H1 (cell line): ENCODE measurements around the gene OR2B2. TPM values are rescaled to one million over a fixed set of nuclear protein-coding genes. Genes with fewer than 3 reads are reported as not detected.

Experiments
- CTCF ChIA-PET: fragments of 300-600 bp; sonication (Branson Sonifier 250); formaldehyde crosslinking; loops from one replicate; lab custom pipeline; 2021; ENCODE audit not compliant: partially characterized antibody; lab: Charles Lee
- POLR2A ChIA-PET: fragments of 300-600 bp; sonication (Branson Sonifier 250); formaldehyde crosslinking; loops from one replicate; lab custom pipeline; 2021; ENCODE audit warnings: inconsistent platforms; ENCODE audit not compliant: partially characterized antibody; lab: Charles Lee
- DNase-seq, 2 experiments: peaks; one replicate each; pipeline versions ENCODE4 v3.0.0 to v3.0.0-alpha.2; 2010 to 2022; ENCODE audit warnings: low spot score in 2 of 2, low read depth in 1 of 2, mixed read lengths in 1 of 2
- FAIRE-seq: peaks from 2 replicates; lab custom pipeline; 2011; peaks lifted over from hg19 to GRCh38; lab: Jason Lieb, UNC
- H2AFZ ChIP-seq: 2 replicates; pipeline ENCODE4 v1.8.1; 2012; ENCODE audit warnings: low read length, inconsistent platforms
- H2AK5ac ChIP-seq: 2 replicates; pipeline ENCODE4 v1.6.1; 2013; ENCODE audit warnings: low read depth, low read length
- H2BK120ac ChIP-seq: replicated peaks from 2 replicates; pipeline ENCODE3; 2013; ENCODE audit warnings: low read depth, low read length, inconsistent platforms
- H2BK12ac ChIP-seq: 2 replicates; pipeline ENCODE4 v1.6.1; 2013; ENCODE audit warnings: low read depth, low read length
- H2BK15ac ChIP-seq: 2 replicates; pipeline ENCODE4 v1.6.1; 2013; ENCODE audit warnings: low read length
- H2BK20ac ChIP-seq: 2 replicates; pipeline ENCODE4 v1.6.1; 2013; ENCODE audit warnings: low read length
- H2BK5ac ChIP-seq: 2 replicates; pipeline ENCODE4 v1.6.1; 2013; ENCODE audit warnings: low read depth, low read length
- H3K14ac ChIP-seq: 2 replicates; pipeline ENCODE4 v1.6.1; 2013; ENCODE audit warnings: inconsistent platforms; ENCODE audit not compliant: insufficient read length
- H3K18ac ChIP-seq: 2 replicates; pipeline ENCODE4 v1.6.1; 2013; ENCODE audit warnings: low read length; ENCODE audit errors: extremely low read depth
- H3K23ac ChIP-seq: 2 replicates; pipeline ENCODE4 v1.6.1; 2013; ENCODE audit warnings: inconsistent platforms; ENCODE audit not compliant: insufficient read length
- H3K23me2 ChIP-seq: 2 replicates; pipeline ENCODE4 v1.6.1; 2013; ENCODE audit warnings: low read depth, low read length
- H3K27ac ChIP-seq: 2 replicates; pipeline ENCODE4 v1.6.1; 2011; ENCODE audit warnings: low read depth, low read length, inconsistent platforms
- H3K27me3 ChIP-seq, 4 experiments: replicated peaks in 1 of 4; 1 replicate in 1 of 4; 2 replicates in 3 of 4; pipeline versions ENCODE4 v1.6.1 to v1.8.1; 2011 to 2013; ENCODE audit warnings: low read length in 3 of 4, mild to moderate bottlenecking in 3 of 4, inconsistent platforms in 2 of 4, mixed read lengths in 2 of 4, moderate library complexity in 1 of 4; ENCODE audit not compliant: control insufficient read depth in 3 of 4, insufficient read depth in 3 of 4; ENCODE audit errors: extremely low read depth in 1 of 4
- H3K36me3 ChIP-seq, 4 experiments: 2 replicates each; pipeline versions ENCODE4 v1.6.1 to v1.8.1; 2011 to 2013; ENCODE audit warnings: mild to moderate bottlenecking in 4 of 4, low read length in 3 of 4, moderate library complexity in 2 of 4, control low read depth in 1 of 4, inconsistent platforms in 1 of 4; ENCODE audit not compliant: insufficient read depth in 4 of 4, control insufficient read depth in 2 of 4
- H3K4ac ChIP-seq: replicated peaks from 2 replicates; pipeline ENCODE3; 2013; ENCODE audit warnings: low read length, low read depth, mixed read lengths, inconsistent platforms; ENCODE audit not compliant: insufficient read length
- H3K4me1 ChIP-seq, 4 experiments: replicated peaks in 1 of 4; 1 replicate in 1 of 4; 2 replicates in 3 of 4; pipeline versions ENCODE4 v1.6.1 to v1.8.1; 2011 to 2013; ENCODE audit warnings: low read length in 3 of 4, inconsistent platforms in 2 of 4, mixed read lengths in 1 of 4; ENCODE audit not compliant: insufficient read depth in 4 of 4, control insufficient read depth in 3 of 4
- H3K4me2 ChIP-seq, 2 experiments: 2 replicates each; pipeline versions ENCODE4 v1.6.1 to v1.8.1; 2011 to 2013; ENCODE audit warnings: low read depth in 2 of 2, low read length in 2 of 2, control low read depth in 1 of 2, inconsistent platforms in 1 of 2, mild to moderate bottlenecking in 1 of 2; ENCODE audit not compliant: insufficient read depth in 1 of 2
- H3K4me3 ChIP-seq, 4 experiments: fragments of 200-600, 300-600 bp in 1 of 4; sonication (generic), shearing (Covaris generic), sonication (Bioruptor Twin) in 1 of 4; 2 replicates each; pipeline versions ENCODE4 v1.5.1 to v1.8.1; 2011 to 2016; ENCODE audit warnings: low read length in 4 of 4, low read depth in 3 of 4, control low read depth in 2 of 4, inconsistent platforms in 2 of 4, mild to moderate bottlenecking in 2 of 4, mixed read lengths in 1 of 4, moderate library complexity in 1 of 4; ENCODE audit not compliant: insufficient read depth in 2 of 4; ENCODE audit errors: extremely low read depth in 1 of 4
- H3K56ac ChIP-seq: replicated peaks from 2 replicates; pipeline ENCODE3; 2013; ENCODE audit warnings: low read depth, mild to moderate bottlenecking, mixed read lengths, low read length, inconsistent platforms; ENCODE audit not compliant: insufficient read length
- H3K79me1 ChIP-seq: 2 replicates; pipeline ENCODE4 v1.6.1; 2013; ENCODE audit warnings: low read depth, low read length, control low read depth
- H3K79me2 ChIP-seq, 2 experiments: 2 replicates each; pipeline versions ENCODE4 v1.6.1 to v1.8.1; 2012 to 2013; ENCODE audit warnings: low read length in 2 of 2, mild to moderate bottlenecking in 2 of 2, inconsistent platforms in 1 of 2; ENCODE audit not compliant: insufficient read depth in 2 of 2, control insufficient read depth in 1 of 2
- H3K9ac ChIP-seq, 4 experiments: replicated peaks in 1 of 4; 1 replicate in 1 of 4; 2 replicates in 3 of 4; pipeline versions ENCODE4 v1.6.1 to v1.8.1; 2011 to 2013; ENCODE audit warnings: low read depth in 3 of 4, low read length in 3 of 4, control low read depth in 2 of 4, mild to moderate bottlenecking in 2 of 4, moderate library complexity in 2 of 4, inconsistent platforms in 1 of 4; ENCODE audit errors: extremely low read depth in 1 of 4
- H3K9me3 ChIP-seq, 2 experiments: 2 replicates each; pipeline versions ENCODE4 v1.6.1 to v1.8.1; 2012 to 2013; ENCODE audit warnings: mild to moderate bottlenecking in 2 of 2, moderate library complexity in 2 of 2, control low read depth in 1 of 2, inconsistent platforms in 1 of 2, low read depth in 1 of 2, low read length in 1 of 2, mixed read lengths in 1 of 2; ENCODE audit not compliant: insufficient read depth in 2 of 2
- H4K20me1 ChIP-seq, 2 experiments: replicated peaks in 1 of 2; 2 replicates each; pipeline versions ENCODE3 to v1.8.1; 2011 to 2013; ENCODE audit warnings: inconsistent platforms in 2 of 2, low read length in 2 of 2, mild to moderate bottlenecking in 1 of 2; ENCODE audit not compliant: insufficient read depth in 2 of 2, control insufficient read depth in 1 of 2
- H4K5ac ChIP-seq: 2 replicates; pipeline ENCODE4 v1.6.1; 2013; ENCODE audit warnings: low read length, low read depth, mixed read lengths, inconsistent platforms; ENCODE audit not compliant: insufficient read length
- H4K8ac ChIP-seq: 2 replicates; pipeline ENCODE4 v1.8.0; 2013; ENCODE audit warnings: mild to moderate bottlenecking, moderate library complexity, low read length, inconsistent platforms; ENCODE audit not compliant: insufficient read depth; ENCODE audit errors: extremely low read depth
- H4K91ac ChIP-seq: replicated peaks from 2 replicates; pipeline ENCODE3; 2013; ENCODE audit warnings: low read length, mixed read lengths, inconsistent platforms; ENCODE audit not compliant: insufficient read length
- ATF3 ChIP-seq: IDR thresholded peaks from 2 replicates; pipeline ENCODE4 v1.6.1; 2011; ENCODE audit warnings: low read depth, mild to moderate bottlenecking, low read length; ENCODE audit not compliant: insufficient read depth
- BCL11A ChIP-seq, 2 experiments: IDR thresholded peaks; one replicate each; pipeline ENCODE4 v1.6.1; 2011; ENCODE audit warnings: low read depth in 2 of 2, low read length in 2 of 2, mild to moderate bottlenecking in 2 of 2
- BRCA1 ChIP-seq: IDR thresholded peaks from 2 replicates; pipeline ENCODE4 v1.6.1; 2012; ENCODE audit warnings: low read depth, low read length, improper control_type of control experiment
- CBX8 ChIP-seq: fragments of 300-800, 300-1000 bp; sonication (generic); IDR thresholded peaks from 2 replicates; pipeline ENCODE4 v1.7.1; 2016; ENCODE audit warnings: low read depth, low read length, borderline replicate concordance
- FOSL1 ChIP-seq: IDR thresholded peaks from 2 replicates; pipeline ENCODE4 v1.6.1; 2011; ENCODE audit warnings: mild to moderate bottlenecking, low read depth, low read length, moderate library complexity; ENCODE audit not compliant: insufficient read depth
- GABPA ChIP-seq: IDR thresholded peaks from 2 replicates; pipeline ENCODE4 v1.6.1; 2011; ENCODE audit warnings: mild to moderate bottlenecking, low read length, moderate library complexity, borderline replicate concordance; ENCODE audit not compliant: insufficient read depth
- JUND ChIP-seq: IDR thresholded peaks from 2 replicates; pipeline ENCODE4 v1.6.1; 2011; ENCODE audit warnings: mild to moderate bottlenecking, improper control_type of control experiment, low read length
- KDM5A ChIP-seq: fragments of 200-600 bp; IDR thresholded peaks from 2 replicates; pipeline ENCODE4 v1.7.1; 2012; ENCODE audit warnings: mild to moderate bottlenecking, low read length, inconsistent platforms, mixed read lengths
- SP1 ChIP-seq: IDR thresholded peaks from 2 replicates; pipeline ENCODE4 v1.6.1; 2011; ENCODE audit warnings: low read depth, low read length
- TAF7 ChIP-seq: optimal IDR thresholded peaks from 2 replicates; pipeline ENCODE3; 2011; ENCODE audit warnings: low read depth, mild to moderate bottlenecking, inconsistent platforms, low read length, moderate library complexity, borderline replicate concordance
- ZNF274 ChIP-seq: IDR thresholded peaks from 2 replicates; pipeline ENCODE4 v1.7.0; 2012; ENCODE audit warnings: low read length, borderline replicate concordance; ENCODE audit errors: extremely low read depth
- WGBS, 2 experiments: shearing (Covaris generic) in 1 of 2; methylation state at CpG; one replicate each; pipeline versions ENCODE4 v1.1.6 to v1.1.7; 2013 to 2015; ENCODE audit warnings: low lambda C conversion rate in 2 of 2, mixed read lengths in 2 of 2, inconsistent platforms in 1 of 2, low coverage in 1 of 2, missing lambda C conversion rate in 1 of 2; ENCODE audit not compliant: insufficient replicate concordance in 2 of 2, insufficient coverage in 1 of 2, insufficient read length in 1 of 2; ENCODE audit errors: extremely low coverage in 1 of 2, missing lambda C conversion rate in 1 of 2; 5-methylcytosine and 5-hydroxymethylcytosine counted together
- polyA plus RNA-seq, 7 experiments: library from polyadenylated mRNA; depleted of rRNA in 3 of 7; stranded (reverse) in 5 of 7; unstranded in 2 of 7; fragments of >200 nt in 5 of 7; fragments of 200-250 nt in 2 of 7; gene quantifications; 1 replicate in 5 of 7; 2 replicates in 1 of 7; 4 replicates in 1 of 7; pipeline versions ENCODE4 v1.2.1 to v1.2.3, GENCODE V29; 2011 to 2013; ENCODE audit warnings: missing spikeins in 2 of 7, mixed read lengths in 2 of 7
- total RNA-seq: library from RNA; stranded (reverse); fragmentation: NEBNext Ultra II Directional; extraction: Animal tissue kit (Norgen Biotek cat#: 25700); gene quantifications from 2 replicates; pipeline ENCODE4 v1.2.1, GENCODE V29; 2021
- TF ChIP-seq, protein P1 (sequence below): IDR thresholded peaks from 2 replicates; pipeline ENCODE4 v1.6.1; 2012; ENCODE audit warnings: inconsistent platforms

The OR2B2 gene
- total and polyA plus RNA-seq, 2 of the 8 experiments (the other 6 are each of a cell fraction or from before 2014, with no cell fraction given): not detected

DNA sequence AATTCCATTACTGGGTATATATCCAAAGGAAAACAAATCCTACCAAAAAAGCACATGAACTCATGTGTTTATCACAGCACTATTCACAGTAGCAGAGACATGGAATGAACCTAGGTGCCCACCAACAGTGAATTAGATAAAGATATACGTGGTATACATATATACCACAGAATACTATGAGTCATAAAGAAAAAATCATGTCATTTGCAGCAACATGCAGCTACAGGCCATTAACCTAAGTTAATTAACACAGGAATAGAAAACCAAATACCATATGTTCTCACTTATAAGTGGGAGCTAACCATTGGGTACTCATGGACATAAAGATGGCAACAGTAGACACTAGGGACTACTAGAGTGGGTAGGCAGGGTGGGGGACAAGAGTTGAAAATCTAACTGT is 4.2 kb downstream of the OR2B2 start:
- no peak for FAIRE-seq
- CTCF ChIA-PET: interaction anchor here (0.6 kb wide), 1 partner anchor 150 kb away, joined by 3 read pairs; no protein-coding TSS in a partner anchor
- no peak for TF ChIP-seq BRCA1
- no peak for TF ChIP-seq SP1
- no peak for TF ChIP-seq ZNF274
- TF ChIP-seq GABPA: no peak
- TF ChIP-seq JUND: no peak
- TF ChIP-seq, protein P1, sequence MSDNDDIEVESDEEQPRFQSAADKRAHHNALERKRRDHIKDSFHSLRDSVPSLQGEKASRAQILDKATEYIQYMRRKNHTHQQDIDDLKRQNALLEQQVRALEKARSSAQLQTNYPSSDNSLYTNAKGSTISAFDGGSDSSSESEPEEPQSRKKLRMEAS: no peak
- no peak for TF ChIP-seq TAF7
- no peak for TF ChIP-seq KDM5A
- no peak for TF ChIP-seq CBX8
- no peak for TF ChIP-seq FOSL1
- TF ChIP-seq ATF3: no peak
- no peak for TF ChIP-seq BCL11A (IDR thresholded peaks at IDR 0.05; ENCODE audit: low read depth in 2 of 2, low read length in 2 of 2)

More for the DNA sequence above, 4.2 kb downstream of the OR2B2 start:
- H3K27ac ChIP-seq: no peak overlapping the region
- H2BK12ac ChIP-seq: no peak overlapping the region
- H3K4me1 ChIP-seq: no peaks in the 10 kb centered on the region
- no peak overlapping the region for H2AK5ac ChIP-seq
- no peak overlapping the region for H3K4me3 ChIP-seq
- no peak overlapping the region for H3K14ac ChIP-seq
- H3K79me1 ChIP-seq: no peaks in the 10 kb centered on the region
- H4K5ac ChIP-seq: no peak overlapping the region
- H2BK5ac ChIP-seq: no peak overlapping the region
- no peak overlapping the region for H2AFZ ChIP-seq
- H3K18ac ChIP-seq: no peak overlapping the region
- no peaks in the 10 kb centered on the region for H4K20me1 ChIP-seq
- no peaks in the 10 kb centered on the region for H3K27me3 ChIP-seq
- no peak for DNase-seq
- no peaks in the 10 kb centered on the region for H3K9me3 ChIP-seq
- no peak overlapping the region for H3K23ac ChIP-seq
- no peak overlapping the region for H3K4ac ChIP-seq
- POLR2A ChIA-PET: interaction anchor here (0.6 to 2.0 kb wide), 3 partner anchors 10 to 15 kb away, joined by 3 to 6 read pairs (median 5); a partner anchor contains a TSS
- WGBS, 2 experiments: 92% methylated on average over 1 of the region's 1 CpG; no CpG with 5 or more reads in 1 of the 2 experiments
- no peaks in the 10 kb centered on the region for H3K79me2 ChIP-seq
- no peak overlapping the region for H4K91ac ChIP-seq
- no peak overlapping the region for H4K8ac ChIP-seq
- H2BK20ac ChIP-seq: no peak overlapping the region
- H3K23me2 ChIP-seq: no peaks in the 10 kb centered on the region; the same call in 1 of the 2 replicates
- H3K36me3 ChIP-seq: no peaks in the 10 kb centered on the region
- no peak overlapping the region for H2BK120ac ChIP-seq
- no peak overlapping the region for H2BK15ac ChIP-seq
- no peak overlapping the region for H3K9ac ChIP-seq
- H3K56ac ChIP-seq: no peak overlapping the region
- H3K4me2 ChIP-seq: no peak overlapping the region
